Measurements from ENCODE around the gene TMEM175.

TMEM175 gene

GRCh38 chr4:1000686-1001260 lies 68.5 kb downstream of the TMEM175 start:
- H3K9me3 ChIP-seq (ENCODE audit: control insufficient read depth, insufficient read depth, low read length) = no peaks in the 10 kb centered on the region
- peaks cover 6% of the 10 kb centered on the region for H3K4me1 ChIP-seq (ENCODE audit: control insufficient read depth, insufficient read depth, low read length)

GRCh38 chr4:1001561-1002130 lies 69.4 kb downstream of the TMEM175 start:
- Histone ChIP-seq H3K4me1 (ENCODE audit: control insufficient read depth, insufficient read depth, low read length) (peaks cover 6% of the 10 kb centered on the region), H3K4me3 (ENCODE audit: low read length) (peak overlapping the region; percentile 10; the same call in 1 of the 2 replicates), H3K27ac (ENCODE audit: low read length) (no peak overlapping the region), H3K9me3 (ENCODE audit: control insufficient read depth, insufficient read depth, low read length) (no peaks in the 10 kb centered on the region), H3K27me3 (ENCODE audit: control insufficient read depth, insufficient read depth, low read length) (peaks cover 52% of the 10 kb centered on the region; the same call in 1 of the 2 replicates), H3K36me3 (ENCODE audit: control insufficient read depth, insufficient read depth, low read length) (no peaks in the 10 kb centered on the region; the same call in 1 of the 2 replicates)
- DNase-seq (ENCODE audit: low read depth, low spot score) = no peak
- whole genome bisulfite sequencing (ENCODE audit: insufficient coverage, insufficient read length) = no CpG with 5 or more reads among the region's 48 CpGs

More at GRCh38 chr4:1000686-1001260, 68.5 kb downstream of the TMEM175 start:
- Histone ChIP-seq H3K36me3 (ENCODE audit: control insufficient read depth, insufficient read depth, low read length) (no peaks in the 10 kb centered on the region; the same call in 1 of the 2 replicates), H3K27ac (ENCODE audit: low read length) (no peak overlapping the region), H3K4me3 (ENCODE audit: low read length) (no peak overlapping the region), H3K27me3 (ENCODE audit: control insufficient read depth, insufficient read depth, low read length) (peaks cover 58% of the 10 kb centered on the region; the same call in 1 of the 2 replicates)
- no peak for DNase-seq (ENCODE audit: low read depth, low spot score)
- WGBS (ENCODE audit: insufficient coverage, insufficient read length) = no CpG with 5 or more reads among the region's 15 CpGs

GRCh38 chr4:1002131-1002630 lies 69.9 kb downstream of the TMEM175 start:
- H3K4me1 ChIP-seq (ENCODE audit: control insufficient read depth, insufficient read depth, low read length) = peaks cover 6% of the 10 kb centered on the region
- no CpG with 5 or more reads among the region's 54 CpGs for WGBS (ENCODE audit: insufficient coverage, insufficient read length)
- no peaks in the 10 kb centered on the region for H3K9me3 ChIP-seq (ENCODE audit: control insufficient read depth, insufficient read depth, low read length)
- H3K27ac ChIP-seq (ENCODE audit: low read length) = no peak overlapping the region
- H3K36me3 ChIP-seq (ENCODE audit: control insufficient read depth, insufficient read depth, low read length) = no peaks in the 10 kb centered on the region; the same call in 1 of the 2 replicates
- peak overlapping the region; percentile 10; the same call in 1 of the 2 replicates for H3K4me3 ChIP-seq (ENCODE audit: low read length)
- H3K27me3 ChIP-seq (ENCODE audit: control insufficient read depth, insufficient read depth, low read length) = peaks cover 48% of the 10 kb centered on the region; the same call in 1 of the 2 replicates
- no peak for DNase-seq (ENCODE audit: low read depth, low spot score)

GRCh38 chr4:1002631-1003251 lies 70.5 kb downstream of the TMEM175 start:
- no CpG with 5 or more reads among the region's 75 CpGs for WGBS (ENCODE audit: insufficient coverage, insufficient read length)
- H3K9me3 ChIP-seq (ENCODE audit: control insufficient read depth, insufficient read depth, low read length) = no peaks in the 10 kb centered on the region
- H3K27me3 ChIP-seq (ENCODE audit: control insufficient read depth, insufficient read depth, low read length) = peaks cover 48% of the 10 kb centered on the region; the same call in 1 of the 2 replicates
- H3K4me3 ChIP-seq (ENCODE audit: low read length) = peak overlapping the region; percentile 21; the same call in 1 of the 2 replicates
- H3K36me3 ChIP-seq (ENCODE audit: control insufficient read depth, insufficient read depth, low read length) = no peaks in the 10 kb centered on the region; the same call in 1 of the 2 replicates
- H3K27ac ChIP-seq (ENCODE audit: low read length) = no peak overlapping the region
- DNase-seq (ENCODE audit: low read depth, low spot score) = no peak
- H3K4me1 ChIP-seq (ENCODE audit: control insufficient read depth, insufficient read depth, low read length) = peaks cover 6% of the 10 kb centered on the region

GRCh38 chr4:1003271-1004070 lies 71.2 kb downstream of the TMEM175 start:
- peak overlapping the region; percentile 21; the same call in 1 of the 2 replicates for H3K4me3 ChIP-seq (ENCODE audit: low read length)
- H3K27ac ChIP-seq (ENCODE audit: low read length) = no peak overlapping the region
- peaks cover 6% of the 10 kb centered on the region for H3K4me1 ChIP-seq (ENCODE audit: control insufficient read depth, insufficient read depth, low read length)
- WGBS (ENCODE audit: insufficient coverage, insufficient read length) = no CpG with 5 or more reads among the region's 63 CpGs
- DNase-seq (ENCODE audit: low read depth, low spot score) = no peak
- peaks cover 45% of the 10 kb centered on the region for H3K27me3 ChIP-seq (ENCODE audit: control insufficient read depth, insufficient read depth, low read length)
- no peaks in the 10 kb centered on the region for H3K9me3 ChIP-seq (ENCODE audit: control insufficient read depth, insufficient read depth, low read length)
- H3K36me3 ChIP-seq (ENCODE audit: control insufficient read depth, insufficient read depth, low read length) = no peaks in the 10 kb centered on the region; the same call in 1 of the 2 replicates

GRCh38 chr4:1004071-1004418 lies 71.8 kb downstream of the TMEM175 start:
- WGBS (ENCODE audit: insufficient coverage, insufficient read length) = no CpG with 5 or more reads among the region's 13 CpGs
- no peak for DNase-seq (ENCODE audit: low read depth, low spot score)
- H3K27me3 ChIP-seq (ENCODE audit: control insufficient read depth, insufficient read depth, low read length) = peaks cover 50% of the 10 kb centered on the region
- H3K36me3 ChIP-seq (ENCODE audit: control insufficient read depth, insufficient read depth, low read length) = no peaks in the 10 kb centered on the region; the same call in 1 of the 2 replicates
- no peaks in the 10 kb centered on the region for H3K9me3 ChIP-seq (ENCODE audit: control insufficient read depth, insufficient read depth, low read length)
- peaks cover 6% of the 10 kb centered on the region for H3K4me1 ChIP-seq (ENCODE audit: control insufficient read depth, insufficient read depth, low read length)
- no peak overlapping the region for H3K27ac ChIP-seq (ENCODE audit: low read length)
- H3K4me3 ChIP-seq (ENCODE audit: low read length) = no peak overlapping the region

- WGBS (ENCODE audit: insufficient coverage, insufficient read length) = no CpG with 5 or more reads among the region's 25 CpGs
- Histone ChIP-seq H3K4me1 (ENCODE audit: control insufficient read depth, insufficient read depth, low read length) (peaks cover 7% of the 10 kb centered on the region), H3K27ac (ENCODE audit: low read length) (no peak overlapping the region), H3K9me3 (ENCODE audit: control insufficient read depth, insufficient read depth, low read length) (no peaks in the 10 kb centered on the region), H3K4me3 (ENCODE audit: low read length) (no peak overlapping the region), H3K27me3 (ENCODE audit: control insufficient read depth, insufficient read depth, low read length) (peaks cover 48% of the 10 kb centered on the region), H3K36me3 (ENCODE audit: control insufficient read depth, insufficient read depth, low read length) (no peaks in the 10 kb centered on the region; the same call in 1 of the 2 replicates)
- no peak for DNase-seq (ENCODE audit: low read depth, low spot score)
These were observed 72.6 kb downstream of the TMEM175 start for GRCh38 chr4:1004557-1005485.

- Histone ChIP-seq H3K4me1 (ENCODE audit: control insufficient read depth, insufficient read depth, low read length) (peaks cover 11% of the 10 kb centered on the region), H3K36me3 (ENCODE audit: control insufficient read depth, insufficient read depth, low read length) (no peaks in the 10 kb centered on the region; the same call in 1 of the 2 replicates), H3K27ac (ENCODE audit: low read length) (no peak overlapping the region), H3K27me3 (ENCODE audit: control insufficient read depth, insufficient read depth, low read length) (peaks cover 47% of the 10 kb centered on the region), H3K4me3 (ENCODE audit: low read length) (no peak overlapping the region), H3K9me3 (ENCODE audit: control insufficient read depth, insufficient read depth, low read length) (no peaks in the 10 kb centered on the region)
- WGBS (ENCODE audit: insufficient coverage, insufficient read length) = no CpG with 5 or more reads among the region's 5 CpGs
- DNase-seq (ENCODE audit: low read depth, low spot score) = no peak
These were observed 74.6 kb downstream of the TMEM175 start for GRCh38 chr4:1006856-1007255.
